Measurements from ENCODE around the gene TREML4. TPM values are rescaled to one million over a fixed set of nuclear protein-coding genes. Genes with fewer than 3 reads are reported as not detected.
A peak's percentile ranks its signal among the peaks of the same experiment; 100 is the strongest.

Gene TREML4
- total RNA-seq, 4 donors from 2014 or later: not detected

DNA sequence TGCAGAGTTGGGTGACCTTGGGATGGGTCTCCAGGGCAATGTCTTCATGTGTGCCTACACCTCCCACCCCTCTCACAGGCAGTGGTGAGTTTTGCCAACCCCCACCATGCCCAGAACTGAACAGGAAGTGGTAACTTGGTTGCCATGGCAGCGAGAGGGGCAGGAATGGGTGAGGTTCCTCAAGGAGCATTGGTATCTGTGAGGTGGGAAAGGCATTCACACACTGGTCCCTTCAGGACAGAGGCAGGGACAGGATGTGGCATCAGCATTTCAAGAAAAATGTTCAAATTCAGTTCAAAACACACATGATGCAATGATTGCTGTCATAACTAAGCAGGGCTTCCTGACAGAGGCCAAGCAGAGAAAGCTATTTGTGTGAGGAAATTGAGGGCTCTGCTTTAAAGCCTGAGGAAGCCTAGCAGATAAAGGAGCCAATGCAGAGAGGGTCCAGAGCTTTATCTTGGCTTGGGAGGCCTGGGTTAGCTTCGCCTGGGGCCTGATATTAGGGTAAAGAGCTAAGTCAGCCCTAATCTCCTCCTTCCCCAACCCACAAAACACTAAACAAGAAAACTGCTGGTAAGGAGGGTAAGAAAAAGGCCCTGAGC, 27.8 kb upstream of the TREML4 start:
- in situ Hi-C loops (cut with MboI; ENCODE audit: low pct_ligation_motif_present in 1 of 4, low pct_unique_long_range_greater_than_20kb in 1 of 4, low sequenced_read_pairs in 3 of 4): no loop called here
- Histone ChIP-seq H3K36me3 (no peaks in the 10 kb centered on the region), H3K4me1 (peaks cover 0 to 7% (median 0%) of the 10 kb centered on the region in 4 donors), H3K4me3 (no peak overlapping the region), H3K27ac (peak overlapping the region; percentile 20 to 61 (median 44)), H3K9me3 (no peaks in the 10 kb centered on the region), H3K27me3 (no peaks in the 10 kb centered on the region)
- no peak for TF ChIP-seq EP300 (IDR thresholded peaks at IDR 0.05; ENCODE audit: low read depth)
- TF ChIP-seq, protein P1, sequence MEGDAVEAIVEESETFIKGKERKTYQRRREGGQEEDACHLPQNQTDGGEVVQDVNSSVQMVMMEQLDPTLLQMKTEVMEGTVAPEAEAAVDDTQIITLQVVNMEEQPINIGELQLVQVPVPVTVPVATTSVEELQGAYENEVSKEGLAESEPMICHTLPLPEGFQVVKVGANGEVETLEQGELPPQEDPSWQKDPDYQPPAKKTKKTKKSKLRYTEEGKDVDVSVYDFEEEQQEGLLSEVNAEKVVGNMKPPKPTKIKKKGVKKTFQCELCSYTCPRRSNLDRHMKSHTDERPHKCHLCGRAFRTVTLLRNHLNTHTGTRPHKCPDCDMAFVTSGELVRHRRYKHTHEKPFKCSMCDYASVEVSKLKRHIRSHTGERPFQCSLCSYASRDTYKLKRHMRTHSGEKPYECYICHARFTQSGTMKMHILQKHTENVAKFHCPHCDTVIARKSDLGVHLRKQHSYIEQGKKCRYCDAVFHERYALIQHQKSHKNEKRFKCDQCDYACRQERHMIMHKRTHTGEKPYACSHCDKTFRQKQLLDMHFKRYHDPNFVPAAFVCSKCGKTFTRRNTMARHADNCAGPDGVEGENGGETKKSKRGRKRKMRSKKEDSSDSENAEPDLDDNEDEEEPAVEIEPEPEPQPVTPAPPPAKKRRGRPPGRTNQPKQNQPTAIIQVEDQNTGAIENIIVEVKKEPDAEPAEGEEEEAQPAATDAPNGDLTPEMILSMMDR (IDR thresholded peaks at IDR 0.05): no peak
- TF ChIP-seq POLR2A (IDR thresholded peaks at IDR 0.05): no peak
- no peak for TF ChIP-seq POLR2AphosphoS5 (IDR thresholded peaks at IDR 0.05)
- 65% methylated on average over 2 of the region's 2 CpGs; no CpG with 5 or more reads in 1 of the 2 donors for WGBS, 2 donors (ENCODE audit: low coverage in 1 of 2)
- intact Hi-C loops (cut with DNase I; ENCODE audit: low total_unique reads): no loop called here
- DNase-seq: peak; percentile 29

DNA sequence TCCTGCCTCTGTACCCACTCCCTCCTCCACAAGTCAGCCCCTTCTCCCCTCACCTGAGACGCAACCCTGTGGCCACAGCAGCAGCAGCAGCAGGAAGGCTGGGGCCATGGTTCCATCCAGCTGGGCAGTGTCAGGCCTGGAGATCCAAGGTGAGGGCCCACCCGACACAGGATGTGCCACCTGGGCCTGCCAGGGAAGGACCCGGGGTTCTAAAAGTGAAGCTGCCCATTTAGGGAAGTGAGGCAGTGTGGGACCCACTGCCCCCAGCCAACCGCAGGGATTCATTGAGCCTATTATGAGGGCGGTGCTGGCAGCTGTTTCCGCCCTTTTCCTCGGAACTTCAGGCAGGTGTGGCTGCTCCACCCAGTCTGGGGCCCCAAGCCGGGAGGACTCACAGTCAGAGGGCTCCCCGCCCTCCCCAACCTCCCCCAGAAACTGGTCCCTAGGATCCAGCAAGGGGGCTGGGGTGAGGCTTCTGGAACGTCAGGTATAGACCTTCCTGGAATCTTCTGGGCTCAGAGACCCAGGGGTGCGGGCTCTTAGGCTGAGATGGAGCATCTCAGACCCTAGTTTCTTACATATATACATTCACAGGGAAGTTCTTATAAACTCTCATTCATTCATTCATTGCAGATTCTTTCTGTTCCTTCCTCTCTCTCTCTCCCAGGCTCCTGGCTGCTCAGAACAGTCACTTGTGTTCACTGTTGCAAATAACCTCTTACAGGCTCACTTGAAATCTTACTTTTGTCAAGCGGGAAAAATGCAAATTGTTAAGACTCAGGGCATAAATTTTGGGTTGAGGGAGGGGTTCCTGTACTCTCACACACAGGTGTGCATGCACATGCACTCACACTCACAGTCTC, 27.0 kb upstream of the TREML4 start, which contains the start of gene TREML2:
TSS of gene TREML2 (minus strand) at position 249 of the 863 bp plus-strand sequence. CDS start at position 108, 141 bp downstream.
- Histone ChIP-seq H3K36me3 (no peaks in the 10 kb centered on the region), H3K4me3 (no peak within 1 kb of the TSS), H3K27me3 (no peaks in the 10 kb centered on the region), H3K9me3 (no peaks in the 10 kb centered on the region), H3K4me1 (peaks cover 0 to 7% (median 0%) of the 10 kb centered on the region in 4 donors), H3K27ac (peak within 1 kb of the TSS; percentile 20 to 61 (median 44))
- in situ Hi-C loops (cut with MboI; ENCODE audit: low pct_ligation_motif_present in 1 of 4, low pct_unique_long_range_greater_than_20kb in 1 of 4, low sequenced_read_pairs in 3 of 4) (no loop called here), intact Hi-C loops (cut with DNase I; ENCODE audit: low total_unique reads) (no loop called here)
- 48 to 63% methylated on average over 3 to 12 of the region's 12 CpGs for WGBS, 2 donors (ENCODE audit: low coverage in 1 of 2)
- TF ChIP-seq POLR2A (IDR thresholded peaks at IDR 0.05) (no peak), POLR2AphosphoS5 (IDR thresholded peaks at IDR 0.05) (no peak), EP300 (IDR thresholded peaks at IDR 0.05; ENCODE audit: low read depth) (no peak)
- TF ChIP-seq, protein P1 (IDR thresholded peaks at IDR 0.05): no peak
- peak; percentile 24 for DNase-seq

DNA sequence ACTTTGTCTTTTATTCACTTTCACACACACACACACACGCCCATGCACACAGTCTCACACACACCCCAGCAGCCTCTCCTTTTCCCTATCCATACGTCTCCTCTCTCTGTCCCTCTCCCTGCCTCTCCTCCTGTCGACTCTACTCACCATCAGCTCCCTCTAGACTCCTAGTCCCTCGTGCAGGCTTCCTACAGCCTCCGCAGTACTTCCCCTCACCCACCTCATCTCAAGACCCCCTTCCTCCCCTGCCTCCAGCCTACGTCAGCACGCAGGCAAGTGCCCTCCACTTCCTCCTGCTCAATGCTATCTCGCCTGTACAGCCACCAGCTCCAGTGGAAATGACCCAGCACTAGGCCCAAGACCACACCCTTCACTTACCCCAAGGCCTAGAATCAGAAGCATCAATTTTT, 26.4 kb upstream of the TREML4 start:
- in situ Hi-C loops (cut with MboI; ENCODE audit: low pct_ligation_motif_present in 1 of 4, low pct_unique_long_range_greater_than_20kb in 1 of 4, low sequenced_read_pairs in 3 of 4) (no loop called here), intact Hi-C loops (cut with DNase I; ENCODE audit: low total_unique reads) (no loop called here)
- no peak overlapping the region for H3K4me3 ChIP-seq
- 50 to 64% methylated on average over 2 to 8 of the region's 8 CpGs for WGBS, 2 donors (ENCODE audit: low coverage in 1 of 2)
- no peak for DNase-seq
- peaks cover 0 to 7% (median 0%) of the 10 kb centered on the region in 4 donors for H3K4me1 ChIP-seq
- TF ChIP-seq POLR2AphosphoS5 (IDR thresholded peaks at IDR 0.05) (no peak), EP300 (IDR thresholded peaks at IDR 0.05; ENCODE audit: low read depth) (no peak), POLR2A (IDR thresholded peaks at IDR 0.05) (no peak)
- TF ChIP-seq, protein P1 (IDR thresholded peaks at IDR 0.05): no peak
- H3K36me3 ChIP-seq: no peaks in the 10 kb centered on the region
- no peaks in the 10 kb centered on the region for H3K27me3 ChIP-seq
- H3K9me3 ChIP-seq: no peaks in the 10 kb centered on the region
- no peak overlapping the region for H3K27ac ChIP-seq

DNA sequence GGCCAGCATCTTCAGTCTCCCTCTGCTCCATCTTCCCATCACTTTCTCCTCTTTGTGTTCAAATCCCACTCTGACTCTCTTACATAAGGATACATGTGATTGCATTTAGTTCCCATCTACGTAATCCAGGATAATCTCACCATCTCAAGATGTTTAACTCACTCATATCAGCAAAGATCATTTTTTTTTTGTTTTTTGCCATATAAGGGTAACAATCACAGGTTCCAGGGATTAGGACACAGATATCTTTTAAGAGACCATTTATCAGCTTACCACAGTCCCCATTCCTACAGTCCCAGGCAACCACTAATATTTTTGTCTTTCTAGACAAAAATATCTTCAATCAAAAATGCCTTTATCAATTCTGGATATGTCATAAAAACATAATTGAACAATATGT, 24.0 kb upstream of the TREML4 start:
- in situ Hi-C loops (cut with MboI; ENCODE audit: low pct_ligation_motif_present in 1 of 4, low pct_unique_long_range_greater_than_20kb in 1 of 4, low sequenced_read_pairs in 3 of 4): no loop called here
- WGBS, 2 donors (ENCODE audit: low coverage in 1 of 2): 83 to 100% methylated on average over 1 of the region's 1 CpG
- H3K27me3 ChIP-seq: no peaks in the 10 kb centered on the region
- intact Hi-C loops (cut with DNase I; ENCODE audit: low total_unique reads): no loop called here
- no peak for DNase-seq
- no peak overlapping the region for H3K4me3 ChIP-seq
- no peak for TF ChIP-seq EP300 (IDR thresholded peaks at IDR 0.05; ENCODE audit: low read depth)
- H3K27ac ChIP-seq: no peak overlapping the region
- no peaks in the 10 kb centered on the region for H3K36me3 ChIP-seq
- H3K4me1 ChIP-seq: peaks cover 0 to 7% (median 0%) of the 10 kb centered on the region in 4 donors
- H3K9me3 ChIP-seq: no peaks in the 10 kb centered on the region

All from transverse colon (tissue), 4 donors.